ENCODE data around the gene DMBX1. TPM values are rescaled to one million over a fixed set of nuclear protein-coding genes. Genes with fewer than 3 reads are reported as not detected.

The DMBX1 gene
- total RNA-seq, 3 donors from 2014 or later: not detected

GRCh38 chr1:46515576-46515975, 25.9 kb downstream of the DMBX1 start:
- no peaks in the 10 kb centered on the region for H3K27me3 ChIP-seq
- no peak for TF ChIP-seq POLR2A (IDR thresholded peaks at IDR 0.05)
- no peak for TF ChIP-seq CTCF (IDR thresholded peaks at IDR 0.05)
- TF ChIP-seq POLR2AphosphoS5 (IDR thresholded peaks at IDR 0.05): no peak
- no peaks in the 10 kb centered on the region for H3K36me3 ChIP-seq
- no peak overlapping the region for H3K27ac ChIP-seq
- H3K9me3 ChIP-seq: no peaks in the 10 kb centered on the region
- no peak for DNase-seq (ENCODE audit: low spot score in 2 of 2)
- intact Hi-C loops (cut with DNase I; ENCODE audit: low total_unique reads): no loop called here
- H3K4me3 ChIP-seq: no peak overlapping the region
- H3K4me1 ChIP-seq: no peaks in the 10 kb centered on the region

- peak overlapping the region in 1 of 3 donors; percentile 27 for H3K4me3 ChIP-seq
- no peaks in the 10 kb centered on the region for H3K36me3 ChIP-seq
- no peaks in the 10 kb centered on the region for H3K27me3 ChIP-seq
- intact Hi-C loops (cut with DNase I; ENCODE audit: low total_unique reads): no loop called here
- no peak overlapping the region for H3K27ac ChIP-seq
- DNase-seq (ENCODE audit: low spot score in 2 of 2): no peak
- TF ChIP-seq POLR2A (IDR thresholded peaks at IDR 0.05) (no peak), CTCF (IDR thresholded peaks at IDR 0.05) (no peak), POLR2AphosphoS5 (IDR thresholded peaks at IDR 0.05) (no peak)
- no peaks in the 10 kb centered on the region for H3K9me3 ChIP-seq
- no peaks in the 10 kb centered on the region for H3K4me1 ChIP-seq
Observed at GRCh38 chr1:46516200-46516950, 26.7 kb downstream of the DMBX1 start.

- Histone ChIP-seq H3K4me3 (peak overlapping the region in 2 of 3 donors; percentile 20 to 27), H3K9me3 (no peaks in the 10 kb centered on the region), H3K27me3 (no peaks in the 10 kb centered on the region), H3K27ac (peak overlapping the region; percentile 53 to 68), H3K36me3 (no peaks in the 10 kb centered on the region), H3K4me1 (no peaks in the 10 kb centered on the region)
- no peak for TF ChIP-seq CTCF (IDR thresholded peaks at IDR 0.05)
- no peak for TF ChIP-seq POLR2A (IDR thresholded peaks at IDR 0.05)
- TF ChIP-seq POLR2AphosphoS5 (IDR thresholded peaks at IDR 0.05): no peak
- peak; percentile 83 for DNase-seq (ENCODE audit: low spot score in 2 of 2)
- intact Hi-C loops (cut with DNase I; ENCODE audit: low total_unique reads): no loop called here
Observed at GRCh38 chr1:46517010-46517600, 27.5 kb downstream of the DMBX1 start.

- no peaks in the 10 kb centered on the region for H3K9me3 ChIP-seq
- no peak overlapping the region for H3K4me3 ChIP-seq
- H3K27ac ChIP-seq: no peak overlapping the region
- no peaks in the 10 kb centered on the region for H3K27me3 ChIP-seq
- TF ChIP-seq POLR2A (IDR thresholded peaks at IDR 0.05): no peak
- no peak for TF ChIP-seq CTCF (IDR thresholded peaks at IDR 0.05)
- TF ChIP-seq POLR2AphosphoS5 (IDR thresholded peaks at IDR 0.05): no peak
- H3K36me3 ChIP-seq: no peaks in the 10 kb centered on the region
- intact Hi-C loops (cut with DNase I; ENCODE audit: low total_unique reads): no loop called here
- DNase-seq (ENCODE audit: low spot score in 2 of 2): no peak
- peaks cover 0 to 8% of the 10 kb centered on the region in 2 donors for H3K4me1 ChIP-seq
Observed at GRCh38 chr1:46517932-46518498, 28.4 kb downstream of the DMBX1 start.

GRCh38 chr1:46519209-46519608, 29.6 kb downstream of the DMBX1 start:
- Histone ChIP-seq H3K4me3 (no peak overlapping the region), H3K36me3 (no peaks in the 10 kb centered on the region), H3K27me3 (no peaks in the 10 kb centered on the region), H3K4me1 (peaks cover 0 to 8% of the 10 kb centered on the region in 2 donors), H3K27ac (no peak overlapping the region), H3K9me3 (no peaks in the 10 kb centered on the region)
- DNase-seq (ENCODE audit: low spot score in 2 of 2): no peak
- TF ChIP-seq POLR2AphosphoS5 (IDR thresholded peaks at IDR 0.05) (no peak), CTCF (IDR thresholded peaks at IDR 0.05) (no peak), POLR2A (IDR thresholded peaks at IDR 0.05) (no peak)
- intact Hi-C loops (cut with DNase I; ENCODE audit: low total_unique reads): no loop called here
